ENCODE data around the gene IRF6. TPM values are rescaled to one million over a fixed set of nuclear protein-coding genes. Genes with fewer than 3 reads are reported as not detected.

IRF6 gene
- total and polyA plus RNA-seq, 8 donors, result 7.7 to 36.8 (median 19.7) TPM

DNA sequence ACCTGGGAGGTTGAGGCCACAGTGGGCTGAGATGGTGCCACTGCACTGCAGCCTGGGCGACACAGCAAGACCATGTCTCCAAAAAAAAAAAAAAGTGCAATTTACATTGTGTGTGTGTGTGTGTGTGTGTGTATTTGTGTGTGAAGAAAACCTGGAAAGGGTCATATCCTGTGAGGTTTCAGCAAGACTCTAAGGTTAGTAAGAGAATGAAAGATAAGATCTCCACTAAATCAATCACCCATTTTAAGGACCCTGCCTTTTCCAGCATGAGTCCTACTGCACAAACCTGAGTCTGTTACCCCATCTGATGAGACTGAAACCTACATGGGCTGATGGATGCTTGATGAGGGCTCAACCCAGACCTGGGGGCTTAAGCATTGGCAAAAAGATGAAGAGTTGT is 16.7 kb downstream of the IRF6 start:
- Histone ChIP-seq H3K27ac (no peak overlapping the region), H3K36me3 (peaks cover 0 to 60% (median 17%) of the 10 kb centered on the region in 3 donors), H3K4me3 (no peak overlapping the region), H3K9me3 (no peaks in the 10 kb centered on the region), H3K27me3 (no peaks in the 10 kb centered on the region), H3K4me1 (peaks cover 14 to 25% (median 23%) of the 10 kb centered on the region in 3 donors)
- DNase-seq (no peak), ATAC-seq (no peak), FAIRE-seq (no peak)
- intact Hi-C loops (cut with DNase I), result no loop called here
- WGBS, 2 donors, result 95 to 100% methylated on average over 1 of the region's 1 CpG
- TF ChIP-seq, protein P1, sequence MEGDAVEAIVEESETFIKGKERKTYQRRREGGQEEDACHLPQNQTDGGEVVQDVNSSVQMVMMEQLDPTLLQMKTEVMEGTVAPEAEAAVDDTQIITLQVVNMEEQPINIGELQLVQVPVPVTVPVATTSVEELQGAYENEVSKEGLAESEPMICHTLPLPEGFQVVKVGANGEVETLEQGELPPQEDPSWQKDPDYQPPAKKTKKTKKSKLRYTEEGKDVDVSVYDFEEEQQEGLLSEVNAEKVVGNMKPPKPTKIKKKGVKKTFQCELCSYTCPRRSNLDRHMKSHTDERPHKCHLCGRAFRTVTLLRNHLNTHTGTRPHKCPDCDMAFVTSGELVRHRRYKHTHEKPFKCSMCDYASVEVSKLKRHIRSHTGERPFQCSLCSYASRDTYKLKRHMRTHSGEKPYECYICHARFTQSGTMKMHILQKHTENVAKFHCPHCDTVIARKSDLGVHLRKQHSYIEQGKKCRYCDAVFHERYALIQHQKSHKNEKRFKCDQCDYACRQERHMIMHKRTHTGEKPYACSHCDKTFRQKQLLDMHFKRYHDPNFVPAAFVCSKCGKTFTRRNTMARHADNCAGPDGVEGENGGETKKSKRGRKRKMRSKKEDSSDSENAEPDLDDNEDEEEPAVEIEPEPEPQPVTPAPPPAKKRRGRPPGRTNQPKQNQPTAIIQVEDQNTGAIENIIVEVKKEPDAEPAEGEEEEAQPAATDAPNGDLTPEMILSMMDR (IDR thresholded peaks at IDR 0.05), result no peak

DNA sequence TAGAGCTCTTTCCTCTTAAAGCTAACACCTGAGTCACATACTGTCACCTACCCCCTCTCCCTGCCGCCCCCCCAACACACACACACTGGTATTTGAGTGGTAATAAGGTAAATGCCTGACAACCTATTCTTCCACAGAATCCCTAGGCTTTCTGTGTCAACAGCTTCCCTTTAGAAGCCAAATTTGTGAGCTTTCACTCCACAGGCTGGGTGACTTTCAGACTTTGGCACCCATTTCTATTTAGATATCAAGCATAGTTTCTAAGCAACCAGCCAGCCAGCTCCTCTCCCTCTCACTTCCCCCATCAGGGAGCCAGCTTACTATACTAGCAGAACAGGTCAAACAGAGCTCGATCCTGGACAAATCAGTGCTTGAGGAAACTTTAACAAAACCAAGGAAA is 18.4 kb downstream of the IRF6 start:
- FAIRE-seq (peak; percentile 79), ATAC-seq (peak; percentile 60 to 79 (median 74)), DNase-seq (peak in 4 of 6 donors; percentile 52 to 80 (median 75))
- Histone ChIP-seq H3K9me3 (no peaks in the 10 kb centered on the region), H3K36me3 (peaks cover 0 to 49% (median 17%) of the 10 kb centered on the region in 3 donors), H3K27me3 (no peaks in the 10 kb centered on the region), H3K4me1 (peaks cover 14 to 28% (median 23%) of the 10 kb centered on the region in 3 donors), H3K27ac (peak overlapping the region; percentile 41 to 82 (median 62)), H3K4me3 (no peak overlapping the region)
- intact Hi-C loops (cut with DNase I), result no loop called here
- TF ChIP-seq, protein P1 (IDR thresholded peaks at IDR 0.05), result no peak
- WGBS, 2 donors, result 10 to 17% methylated on average over 2 of the region's 2 CpGs

- H3K27ac ChIP-seq, result peak overlapping the region in 1 of 4 donors; percentile 82
- DNase-seq, result no peak
- peaks cover 14 to 28% (median 23%) of the 10 kb centered on the region in 3 donors for H3K4me1 ChIP-seq
- no peak for ATAC-seq
- intact Hi-C loops (cut with DNase I), result no loop called here
- no peak overlapping the region for H3K4me3 ChIP-seq
- no peak for FAIRE-seq
- 33 to 77% methylated on average over 4 of the region's 4 CpGs for WGBS, 2 donors
- no peaks in the 10 kb centered on the region for H3K27me3 ChIP-seq
- no peaks in the 10 kb centered on the region for H3K9me3 ChIP-seq
- H3K36me3 ChIP-seq, result peaks cover 0 to 34% (median 17%) of the 10 kb centered on the region in 3 donors
- TF ChIP-seq, protein P1 (IDR thresholded peaks at IDR 0.05), result no peak
Measured at GRCh38 chr1:209786146-209786545, 19.8 kb downstream of the IRF6 start.

DNA sequence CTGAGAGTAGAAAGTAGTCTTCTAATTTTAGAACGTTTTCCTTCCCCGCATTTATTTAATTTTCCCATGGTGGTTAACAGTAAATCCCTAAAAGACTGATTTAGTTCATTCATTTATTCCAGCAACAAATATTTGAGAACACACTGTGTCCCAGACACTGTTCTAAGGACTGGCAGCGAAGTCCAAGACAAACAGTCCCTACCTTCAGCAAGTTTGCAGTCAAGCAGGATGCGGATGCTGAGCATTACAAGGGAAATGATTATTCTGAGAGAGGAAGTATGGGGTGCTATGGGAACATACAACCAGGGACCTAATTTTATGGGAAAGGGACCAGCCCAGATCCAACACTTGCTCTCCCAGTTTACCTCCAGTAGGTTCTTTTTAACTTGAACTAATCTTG is 20.4 kb downstream of the IRF6 start:
- TF ChIP-seq, protein P1 (IDR thresholded peaks at IDR 0.05), result no peak
- DNase-seq, result no peak
- Histone ChIP-seq H3K27ac (no peak overlapping the region), H3K4me1 (peaks cover 14 to 28% (median 23%) of the 10 kb centered on the region in 3 donors), H3K9me3 (no peaks in the 10 kb centered on the region), H3K4me3 (no peak overlapping the region), H3K27me3 (no peaks in the 10 kb centered on the region), H3K36me3 (peaks cover 0 to 29% (median 12%) of the 10 kb centered on the region in 3 donors)
- intact Hi-C loops (cut with DNase I), result no loop called here
- 96 to 99% methylated on average over 4 of the region's 4 CpGs for WGBS, 2 donors
- ATAC-seq, result no peak
- no peak for FAIRE-seq
